Adipocyte (in vitro differentiated cells): ENCODE results near the gene TAF15.
A peak's percentile ranks its signal among the peaks of the same experiment; 100 is the strongest.

Experiments
- DNase-seq: peaks from one replicate; pipeline ENCODE4 v3.0.0-alpha.2; 2015; ENCODE audit warnings: low read depth
- H3K27me3 ChIP-seq: replicated peaks from 2 replicates; pipeline ENCODE4 v1.7.0; 2013; ENCODE audit warnings: mild to moderate bottlenecking, low read length, moderate library complexity; ENCODE audit not compliant: control insufficient read depth, insufficient read depth
- H3K36me3 ChIP-seq: 2 replicates; pipeline ENCODE4 v1.7.0; 2013; ENCODE audit warnings: low read length, mild to moderate bottlenecking, moderate library complexity; ENCODE audit not compliant: control insufficient read depth, insufficient read depth, severe bottlenecking
- H3K4me1 ChIP-seq: 2 replicates; pipeline ENCODE4 v1.7.0; 2013; ENCODE audit warnings: mild to moderate bottlenecking, low read length, moderate library complexity; ENCODE audit not compliant: control insufficient read depth, insufficient read depth
- H3K4me3 ChIP-seq: 2 replicates; pipeline ENCODE4 v1.7.0; 2013; ENCODE audit warnings: mild to moderate bottlenecking, low read length, moderate library complexity
- H3K9ac ChIP-seq: 2 replicates; pipeline ENCODE4 v1.7.0; 2013; ENCODE audit warnings: mild to moderate bottlenecking, low read length, moderate library complexity
- H3K9me3 ChIP-seq: 2 replicates; pipeline ENCODE4 v1.7.0; 2013; ENCODE audit warnings: mild to moderate bottlenecking, low read length, moderate library complexity; ENCODE audit not compliant: control insufficient read depth

Gene TAF15

DNA sequence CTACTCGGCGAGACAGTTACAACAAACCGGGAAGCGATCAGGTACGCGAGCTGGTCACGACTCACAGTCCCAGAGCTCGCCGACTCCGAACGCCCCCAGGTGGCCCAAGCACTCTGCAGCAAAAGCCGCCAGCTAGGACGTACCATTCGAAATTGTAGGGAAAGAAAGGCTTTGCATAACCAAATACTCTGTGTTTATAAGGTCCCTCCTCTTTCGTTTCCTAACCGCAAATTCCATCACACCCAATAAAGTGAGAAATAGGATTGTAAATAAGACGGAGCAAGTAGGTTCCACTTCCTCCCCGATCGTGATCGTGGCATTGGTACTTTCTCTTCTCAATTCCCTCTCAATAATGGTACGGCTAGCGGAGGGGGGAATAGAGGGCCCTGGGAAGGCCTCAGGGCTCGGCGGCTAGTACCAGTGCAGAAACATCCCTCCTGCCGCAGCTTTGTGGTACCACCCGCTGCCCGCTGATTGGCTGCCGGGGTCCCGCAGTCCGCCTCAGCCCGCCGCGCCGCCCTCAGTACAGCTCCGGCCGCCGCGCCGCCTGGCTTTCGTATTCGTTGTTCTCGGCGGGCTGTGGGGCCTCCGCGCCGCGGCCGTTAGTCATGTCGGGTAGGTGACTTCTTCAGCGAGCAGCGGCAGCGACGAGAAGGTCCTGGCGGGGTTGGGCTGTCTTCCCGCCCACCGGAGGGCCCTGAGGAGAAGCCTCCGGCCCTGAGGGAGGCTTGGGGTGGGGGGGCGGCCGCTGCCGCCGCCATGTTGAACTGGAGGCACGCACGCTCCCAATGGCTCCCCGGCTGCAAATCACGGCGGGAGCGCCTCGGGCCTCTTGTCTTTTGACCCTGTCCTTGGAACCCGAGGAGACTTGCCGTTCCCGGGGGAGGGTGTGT is at the start of gene TAF15:
Gene TAF15 (plus strand): TSS at position 523 of the 893 bp plus-strand sequence. CDS start 86 bp downstream, at position 609.
- Histone ChIP-seq H3K27me3 (no peaks in the 10 kb centered on the region), H3K4me3 (peak within 1 kb of the TSS; percentile 92), H3K9ac (peak within 1 kb of the TSS; percentile 92), H3K36me3 (no peaks in the 10 kb centered on the region), H3K9me3 (no peaks in the 10 kb centered on the region), H3K4me1 (peaks cover 39% of the 10 kb centered on the region)
- peak; percentile 99 for DNase-seq

DNA sequence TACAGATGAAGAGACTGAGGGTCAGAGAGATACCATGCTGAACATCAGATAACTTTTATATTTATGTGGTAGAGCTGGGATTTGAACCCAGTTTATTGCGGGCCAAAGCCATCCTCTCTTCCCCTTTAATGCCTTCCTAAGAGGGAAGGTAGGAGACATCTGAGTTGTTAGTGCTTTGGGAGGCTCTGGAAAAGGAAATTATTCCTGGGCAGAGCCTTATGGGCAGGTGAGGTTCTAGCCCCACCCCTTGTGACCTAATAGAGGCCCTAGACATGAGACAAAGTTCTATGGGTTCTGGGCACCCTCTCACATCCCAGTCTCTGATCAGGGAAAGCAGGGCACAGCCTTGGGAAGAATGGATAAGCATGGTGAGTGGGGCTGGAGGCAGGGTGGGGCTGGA is 48.7 kb upstream of the TAF15 start, which contains the start of gene C17orf50:
Gene C17orf50 (plus strand): TSS at position 301 of the 400 bp plus-strand sequence. CDS start 55 bp downstream, at position 356.
- H3K36me3 ChIP-seq: no peaks in the 10 kb centered on the region
- peaks cover 2% of the 10 kb centered on the region for H3K4me1 ChIP-seq
- no peak for DNase-seq
- H3K9me3 ChIP-seq: peaks cover 4% of the 10 kb centered on the region
- no peak within 1 kb of the TSS for H3K4me3 ChIP-seq
- peaks cover 40% of the 10 kb centered on the region for H3K27me3 ChIP-seq
- H3K9ac ChIP-seq: no peak within 1 kb of the TSS

DNA sequence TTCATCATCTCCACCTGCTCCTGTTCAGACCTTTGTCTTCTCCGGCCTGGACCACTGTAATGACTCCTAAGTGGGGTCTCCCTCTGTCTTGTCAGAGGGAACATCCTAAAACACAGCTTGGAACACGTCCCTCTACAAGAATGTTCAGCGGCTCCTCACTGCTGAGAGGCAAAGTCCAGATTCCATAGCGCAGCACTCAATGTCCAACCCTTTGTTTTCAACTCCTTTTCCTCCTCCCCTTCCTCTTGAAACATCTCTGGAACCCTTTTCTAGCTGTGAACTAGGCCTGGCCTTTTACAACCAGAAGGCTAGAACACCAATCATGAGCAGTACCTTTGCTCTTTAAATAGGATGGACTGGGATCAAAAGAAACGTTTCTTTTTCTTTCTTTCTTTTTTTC is 47.7 kb upstream of the TAF15 start:
- Histone ChIP-seq H3K36me3 (no peaks in the 10 kb centered on the region), H3K4me3 (no peak overlapping the region), H3K4me1 (peaks cover 2% of the 10 kb centered on the region), H3K27me3 (peaks cover 49% of the 10 kb centered on the region), H3K9ac (no peak overlapping the region), H3K9me3 (peaks cover 4% of the 10 kb centered on the region)
- DNase-seq: no peak

DNA sequence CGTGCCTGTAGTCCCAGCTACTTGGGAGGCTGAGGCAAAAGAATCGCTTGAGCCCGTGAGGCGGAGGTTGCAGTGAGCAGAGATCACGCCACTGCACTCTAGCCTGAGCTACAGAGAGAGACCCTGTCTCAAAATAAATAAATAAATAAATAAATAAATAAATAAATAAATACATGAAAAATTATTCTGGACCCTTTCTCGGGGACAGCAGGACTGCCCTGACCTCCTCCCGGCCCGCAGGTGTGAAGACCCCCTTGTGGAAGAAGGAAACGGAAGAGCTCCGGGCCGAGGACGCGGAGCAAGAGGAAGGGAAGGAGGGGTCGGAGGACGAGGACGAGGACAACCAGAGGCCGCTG is 45.5 kb upstream of the TAF15 start:
- Histone ChIP-seq H3K9me3 (no peaks in the 10 kb centered on the region), H3K27me3 (peaks cover 63% of the 10 kb centered on the region), H3K4me3 (peak overlapping the region; percentile 50), H3K36me3 (no peaks in the 10 kb centered on the region), H3K9ac (peak overlapping the region; percentile 49), H3K4me1 (peaks cover 2% of the 10 kb centered on the region)
- no peak for DNase-seq

DNA sequence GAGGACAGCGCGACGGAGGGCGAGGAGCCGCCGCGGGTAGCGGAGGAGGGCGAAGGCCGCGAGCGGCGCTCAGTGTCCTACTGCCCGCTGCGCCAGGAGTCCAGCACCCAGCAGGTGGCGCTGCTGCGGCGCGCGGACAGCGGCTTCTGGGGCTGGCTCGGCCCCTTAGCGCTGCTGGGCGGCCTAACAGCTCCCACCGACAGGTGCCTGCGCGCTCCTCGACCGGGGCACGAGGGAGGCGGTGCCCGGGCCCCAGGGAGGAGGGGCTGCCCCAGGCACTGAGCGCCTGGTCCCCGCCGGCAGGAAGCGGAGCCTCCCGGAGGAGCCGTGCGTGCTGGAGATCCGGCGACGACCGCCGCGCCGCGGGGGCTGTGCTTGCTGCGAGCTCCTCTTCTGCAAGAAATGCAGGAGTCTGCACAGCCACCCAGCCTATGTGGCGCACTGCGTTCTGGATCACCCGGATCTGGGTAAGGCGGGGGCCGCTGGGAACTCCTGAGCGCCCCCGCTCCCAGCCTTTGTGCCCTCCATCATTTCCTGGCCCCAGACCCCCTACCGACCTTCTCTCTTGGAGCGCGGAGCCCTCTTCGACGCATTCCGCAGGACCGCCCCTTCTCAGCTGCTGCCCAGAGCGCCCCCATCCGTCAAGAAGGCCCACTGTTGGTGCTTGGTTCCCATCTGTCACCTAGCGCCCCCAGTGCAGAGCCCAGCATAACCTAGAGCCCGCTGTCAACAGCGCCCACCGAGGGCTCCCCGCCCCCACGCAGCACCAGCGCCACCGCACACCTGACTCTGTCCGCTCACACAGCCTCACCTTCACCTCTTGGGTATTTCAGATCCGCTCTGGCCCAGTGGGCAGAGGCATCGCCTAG is 44.9 kb upstream of the TAF15 start:
- no peaks in the 10 kb centered on the region for H3K36me3 ChIP-seq
- H3K9ac ChIP-seq: peak overlapping the region; percentile 49
- peak overlapping the region; percentile 65 for H3K4me3 ChIP-seq
- peaks cover 63% of the 10 kb centered on the region for H3K27me3 ChIP-seq
- H3K4me1 ChIP-seq: peaks cover 2% of the 10 kb centered on the region
- peak; percentile 92 for DNase-seq
- H3K9me3 ChIP-seq: no peaks in the 10 kb centered on the region

DNA sequence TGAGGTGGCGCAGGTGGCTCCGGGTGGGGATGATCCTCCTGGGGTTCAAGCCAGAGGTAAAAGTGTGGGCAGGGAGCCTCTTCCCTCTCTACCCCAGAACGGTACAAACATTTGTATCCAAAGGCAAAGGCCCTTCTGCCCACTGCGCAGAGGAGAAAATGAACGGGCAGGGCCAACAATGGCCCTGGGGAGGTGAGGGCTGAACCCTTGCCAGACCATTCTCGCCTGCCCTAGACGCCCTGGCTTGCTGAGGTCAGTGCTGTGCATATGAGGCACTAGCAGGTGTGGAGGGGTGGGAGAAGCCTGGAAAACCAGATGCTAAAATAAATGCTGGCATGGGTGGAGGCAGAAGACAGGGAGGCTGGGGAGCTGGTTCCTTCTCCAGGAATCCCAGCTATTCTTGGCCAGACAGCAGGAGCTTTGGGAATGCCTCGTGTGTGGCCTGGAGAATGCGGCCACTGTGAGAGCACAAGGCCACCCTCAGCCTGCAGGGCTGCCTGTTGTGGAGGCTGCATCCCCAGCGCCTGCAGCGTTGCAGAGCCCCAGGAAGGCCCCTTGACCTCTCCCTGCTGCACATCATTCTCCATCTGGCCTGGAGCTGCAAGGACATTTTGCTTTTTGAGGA is 44.1 kb upstream of the TAF15 start:
- no peak overlapping the region for H3K9ac ChIP-seq
- no peak for DNase-seq
- H3K4me3 ChIP-seq: no peak overlapping the region
- no peaks in the 10 kb centered on the region for H3K9me3 ChIP-seq
- H3K27me3 ChIP-seq: peaks cover 63% of the 10 kb centered on the region
- H3K36me3 ChIP-seq: no peaks in the 10 kb centered on the region
- H3K4me1 ChIP-seq: peaks cover 2% of the 10 kb centered on the region

DNA sequence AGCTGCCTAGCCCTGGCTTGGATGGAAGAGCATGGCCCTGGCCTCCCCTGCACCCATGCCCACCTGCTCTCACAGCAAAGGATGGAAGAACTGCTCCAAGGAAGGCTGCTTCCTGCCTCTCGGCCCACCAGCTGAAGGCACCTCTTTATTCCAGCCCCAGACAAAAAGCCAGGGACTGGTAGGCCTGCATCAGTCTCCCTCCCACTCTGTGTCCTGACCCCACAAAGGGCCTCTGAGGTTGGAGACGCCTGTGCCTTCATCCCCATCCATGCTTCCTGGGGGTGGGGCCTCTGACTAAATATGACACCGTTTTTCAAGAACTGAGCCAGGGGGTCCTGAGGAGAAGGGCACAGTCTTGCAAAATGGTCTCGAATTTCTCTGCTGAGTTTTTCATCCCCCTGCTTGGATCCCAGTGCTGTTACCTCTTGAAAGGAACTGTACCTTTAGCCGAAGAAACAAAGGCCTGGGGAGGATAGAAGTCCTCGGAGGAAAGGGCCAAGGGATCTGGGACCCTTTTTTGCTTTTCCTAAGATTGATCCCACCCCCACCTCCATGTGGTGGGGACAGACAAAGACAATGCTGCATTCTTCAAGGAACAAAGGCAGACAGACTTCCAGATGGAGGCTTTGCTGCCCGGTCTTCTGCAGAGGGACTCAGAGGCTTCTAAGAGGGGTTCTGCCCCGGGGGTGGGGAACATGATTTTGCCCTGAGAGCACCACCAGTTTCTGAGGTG is 43.4 kb upstream of the TAF15 start:
- DNase-seq: no peak
- no peak overlapping the region for H3K4me3 ChIP-seq

DNA sequence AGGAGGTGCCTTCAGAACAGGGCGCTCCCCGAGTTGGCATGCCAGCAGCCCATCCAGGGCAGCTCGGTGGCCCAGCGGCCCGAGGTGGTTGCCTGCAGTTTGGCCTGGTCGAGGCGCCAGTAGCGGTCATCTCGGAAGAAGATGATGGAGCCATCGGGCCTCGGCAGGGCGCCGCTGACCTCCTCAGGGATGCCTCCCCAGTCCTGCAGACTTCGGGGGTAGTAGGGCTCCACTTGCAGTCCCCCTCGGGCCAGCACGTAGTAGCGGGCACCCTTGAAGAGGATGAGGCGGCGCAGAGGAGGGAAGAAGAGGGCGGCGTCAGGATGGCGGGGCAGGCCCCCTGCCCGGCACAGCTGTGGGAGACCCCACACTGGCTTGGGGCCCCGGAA is 42.8 kb upstream of the TAF15 start:
- Histone ChIP-seq H3K9me3 (no peaks in the 10 kb centered on the region), H3K4me3 (no peak overlapping the region), H3K9ac (no peak overlapping the region), H3K4me1 (peaks cover 2% of the 10 kb centered on the region), H3K36me3 (no peaks in the 10 kb centered on the region), H3K27me3 (peaks cover 62% of the 10 kb centered on the region)
- DNase-seq: no peak

More for the DNA sequence above, 43.4 kb upstream of the TAF15 start:
- Histone ChIP-seq H3K36me3 (no peaks in the 10 kb centered on the region), H3K9ac (no peak overlapping the region), H3K9me3 (no peaks in the 10 kb centered on the region), H3K4me1 (peaks cover 2% of the 10 kb centered on the region), H3K27me3 (peaks cover 63% of the 10 kb centered on the region)

DNA sequence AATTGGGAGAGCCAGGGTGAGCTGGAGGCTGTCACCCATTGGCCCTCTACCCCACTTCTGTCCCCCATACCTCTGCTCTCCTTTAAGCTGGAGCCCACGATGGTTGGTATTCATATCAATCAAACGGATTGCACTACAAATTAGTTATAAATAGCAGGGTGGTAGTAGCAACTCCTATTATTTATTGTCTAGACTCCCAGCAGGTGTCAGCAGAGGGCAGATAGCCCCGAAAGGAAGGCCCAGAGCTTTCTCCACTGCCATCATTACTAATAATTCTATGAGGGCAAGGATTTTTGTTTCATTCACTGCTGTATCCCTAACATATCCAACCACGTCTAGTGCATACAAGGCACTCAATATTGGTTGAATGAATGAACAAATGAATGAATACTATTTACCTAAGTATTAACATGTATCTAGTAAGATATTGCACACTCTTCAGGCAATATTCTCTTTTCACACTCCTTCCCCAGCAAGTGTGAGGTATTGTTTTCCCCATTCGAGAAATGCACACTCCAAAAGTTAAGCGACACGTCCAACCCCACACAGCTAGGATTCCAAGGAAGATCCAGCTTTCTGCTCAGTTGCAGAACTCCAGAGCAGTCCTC is 42.3 kb upstream of the TAF15 start:
- DNase-seq: peak; percentile 81
- Histone ChIP-seq H3K4me1 (peaks cover 2% of the 10 kb centered on the region), H3K36me3 (no peaks in the 10 kb centered on the region), H3K4me3 (no peak overlapping the region), H3K9ac (no peak overlapping the region), H3K27me3 (peaks cover 61% of the 10 kb centered on the region), H3K9me3 (no peaks in the 10 kb centered on the region)

DNA sequence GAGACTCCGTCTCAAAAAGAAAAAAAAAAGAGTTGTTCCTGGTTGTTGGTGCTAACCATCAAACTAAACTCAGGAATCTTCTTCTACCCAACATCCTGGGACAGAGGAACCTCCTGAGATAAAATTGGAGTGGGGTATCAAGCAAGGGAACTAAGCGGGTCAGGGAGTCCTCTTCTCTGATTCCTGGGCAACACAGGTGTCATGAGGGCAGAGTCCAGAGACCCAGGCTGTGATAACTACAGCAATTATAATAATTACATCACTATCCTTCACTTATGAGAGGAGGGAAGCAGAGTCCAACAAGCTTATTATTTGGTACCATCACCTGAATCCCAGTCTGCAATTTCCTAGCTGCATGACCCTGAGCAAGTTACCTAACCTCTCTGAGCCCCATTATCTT is 40.5 kb upstream of the TAF15 start:
- Histone ChIP-seq H3K4me1 (peaks cover 11% of the 10 kb centered on the region), H3K9me3 (no peaks in the 10 kb centered on the region), H3K36me3 (no peaks in the 10 kb centered on the region), H3K4me3 (no peak overlapping the region), H3K9ac (no peak overlapping the region), H3K27me3 (peaks cover 72% of the 10 kb centered on the region)
- no peak for DNase-seq
